Measurements from ENCODE around the gene LAPTM5.

- no peak for TF ChIP-seq CTCF (conservative IDR thresholded peaks at IDR 0.05; ENCODE audit: low read depth, low read length)
- TF ChIP-seq EZH2 (IDR thresholded peaks at IDR 0.05; ENCODE audit: borderline replicate concordance, low read depth, low read length, poor library complexity, severe bottlenecking): no peak
Observed at GRCh38 chr1:30734106-30734505, 23.5 kb downstream of the LAPTM5 start.

All from A673 (cell line).